KMS-11 (cell line): ENCODE results near the gene ARHGEF38.

ENCODE experiments used
- H2AFZ ChIP-seq: fragments of 200-600 bp; sonication (generic); 2 replicates; pipeline ENCODE4 v1.6.1; 2016; ENCODE audit warnings: antibody characterized with exemption, mixed run types, low read depth
- H3K27ac ChIP-seq: fragments of 200-600 bp; sonication (generic); 2 replicates; pipeline ENCODE4 v1.6.1; 2016; ENCODE audit warnings: mild to moderate bottlenecking, mixed run types
- H3K27me3 ChIP-seq: fragments of 200-600 bp; sonication (generic); 2 replicates; pipeline ENCODE4 v1.6.1; 2017; ENCODE audit warnings: mild to moderate bottlenecking, low read depth, mixed run types, moderate library complexity; ENCODE audit not compliant: insufficient read depth
- H3K36me3 ChIP-seq: fragments of 200-600 bp; sonication (generic); 2 replicates; pipeline ENCODE4 v1.6.1; 2017; ENCODE audit warnings: mild to moderate bottlenecking, mixed run types; ENCODE audit not compliant: insufficient read depth
- H3K4me1 ChIP-seq: fragments of 200-600 bp; sonication (generic); 2 replicates; pipeline ENCODE4 v1.6.1; 2016; ENCODE audit warnings: mild to moderate bottlenecking, low read depth, mixed run types; ENCODE audit not compliant: poor library complexity, severe bottlenecking
- H3K4me2 ChIP-seq: fragments of 200-600 bp; sonication (generic); 2 replicates; pipeline ENCODE4 v1.7.0; 2016; ENCODE audit warnings: mild to moderate bottlenecking, mixed run types
- H3K4me3 ChIP-seq: fragments of 200-600 bp; sonication (generic); IDR thresholded peaks from 2 replicates; pipeline ENCODE4 v1.6.1; 2017; ENCODE audit warnings: low read depth, low read length, mixed read lengths; ENCODE audit not compliant: insufficient read depth
- H3K79me2 ChIP-seq: fragments of 200-600 bp; sonication (generic); 2 replicates; pipeline ENCODE4 v1.6.1; 2016; ENCODE audit warnings: low read depth, mixed run types; ENCODE audit not compliant: insufficient read depth
- H3K9ac ChIP-seq: fragments of 200-600 bp; sonication (generic); 2 replicates; pipeline ENCODE4 v1.6.1; 2016; ENCODE audit warnings: mild to moderate bottlenecking, mixed run types
- H4K20me1 ChIP-seq: fragments of 200-600 bp; sonication (generic); 2 replicates; pipeline ENCODE4 v1.6.1; 2016; ENCODE audit warnings: mild to moderate bottlenecking, mixed run types; ENCODE audit not compliant: insufficient read depth
- TF ChIP-seq, protein P1 (sequence below): fragments of 200-600 bp; sonication (generic); conservative IDR thresholded peaks from 2 replicates; pipeline ENCODE4 v1.6.1; 2017; ENCODE audit warnings: low read depth, mild to moderate bottlenecking, antibody characterized with exemption, low read length, moderate library complexity, mixed read lengths

Gene ARHGEF38

GRCh38 chr4:105543346-105543745 is 9.1 kb upstream of the ARHGEF38 start:
- no peaks in the 10 kb centered on the region for H4K20me1 ChIP-seq
- no peak overlapping the region for H3K4me3 ChIP-seq
- H3K4me1 ChIP-seq: no peaks in the 10 kb centered on the region
- H3K27ac ChIP-seq: no peak overlapping the region
- no peaks in the 10 kb centered on the region for H3K27me3 ChIP-seq
- no peak overlapping the region for H3K9ac ChIP-seq
- H3K79me2 ChIP-seq: no peaks in the 10 kb centered on the region
- no peaks in the 10 kb centered on the region for H3K36me3 ChIP-seq
- no peak overlapping the region for H2AFZ ChIP-seq
- TF ChIP-seq, protein P1, sequence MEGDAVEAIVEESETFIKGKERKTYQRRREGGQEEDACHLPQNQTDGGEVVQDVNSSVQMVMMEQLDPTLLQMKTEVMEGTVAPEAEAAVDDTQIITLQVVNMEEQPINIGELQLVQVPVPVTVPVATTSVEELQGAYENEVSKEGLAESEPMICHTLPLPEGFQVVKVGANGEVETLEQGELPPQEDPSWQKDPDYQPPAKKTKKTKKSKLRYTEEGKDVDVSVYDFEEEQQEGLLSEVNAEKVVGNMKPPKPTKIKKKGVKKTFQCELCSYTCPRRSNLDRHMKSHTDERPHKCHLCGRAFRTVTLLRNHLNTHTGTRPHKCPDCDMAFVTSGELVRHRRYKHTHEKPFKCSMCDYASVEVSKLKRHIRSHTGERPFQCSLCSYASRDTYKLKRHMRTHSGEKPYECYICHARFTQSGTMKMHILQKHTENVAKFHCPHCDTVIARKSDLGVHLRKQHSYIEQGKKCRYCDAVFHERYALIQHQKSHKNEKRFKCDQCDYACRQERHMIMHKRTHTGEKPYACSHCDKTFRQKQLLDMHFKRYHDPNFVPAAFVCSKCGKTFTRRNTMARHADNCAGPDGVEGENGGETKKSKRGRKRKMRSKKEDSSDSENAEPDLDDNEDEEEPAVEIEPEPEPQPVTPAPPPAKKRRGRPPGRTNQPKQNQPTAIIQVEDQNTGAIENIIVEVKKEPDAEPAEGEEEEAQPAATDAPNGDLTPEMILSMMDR: no peak
- no peak overlapping the region for H3K4me2 ChIP-seq

GRCh38 chr4:105543881-105544280 is 8.5 kb upstream of the ARHGEF38 start:
- Histone ChIP-seq H3K4me3 (no peak overlapping the region), H3K4me2 (no peak overlapping the region), H3K79me2 (no peaks in the 10 kb centered on the region), H3K36me3 (no peaks in the 10 kb centered on the region), H2AFZ (no peak overlapping the region), H4K20me1 (no peaks in the 10 kb centered on the region), H3K27me3 (no peaks in the 10 kb centered on the region), H3K27ac (no peak overlapping the region), H3K9ac (no peak overlapping the region), H3K4me1 (no peaks in the 10 kb centered on the region)
- TF ChIP-seq, protein P1: no peak

DNA sequence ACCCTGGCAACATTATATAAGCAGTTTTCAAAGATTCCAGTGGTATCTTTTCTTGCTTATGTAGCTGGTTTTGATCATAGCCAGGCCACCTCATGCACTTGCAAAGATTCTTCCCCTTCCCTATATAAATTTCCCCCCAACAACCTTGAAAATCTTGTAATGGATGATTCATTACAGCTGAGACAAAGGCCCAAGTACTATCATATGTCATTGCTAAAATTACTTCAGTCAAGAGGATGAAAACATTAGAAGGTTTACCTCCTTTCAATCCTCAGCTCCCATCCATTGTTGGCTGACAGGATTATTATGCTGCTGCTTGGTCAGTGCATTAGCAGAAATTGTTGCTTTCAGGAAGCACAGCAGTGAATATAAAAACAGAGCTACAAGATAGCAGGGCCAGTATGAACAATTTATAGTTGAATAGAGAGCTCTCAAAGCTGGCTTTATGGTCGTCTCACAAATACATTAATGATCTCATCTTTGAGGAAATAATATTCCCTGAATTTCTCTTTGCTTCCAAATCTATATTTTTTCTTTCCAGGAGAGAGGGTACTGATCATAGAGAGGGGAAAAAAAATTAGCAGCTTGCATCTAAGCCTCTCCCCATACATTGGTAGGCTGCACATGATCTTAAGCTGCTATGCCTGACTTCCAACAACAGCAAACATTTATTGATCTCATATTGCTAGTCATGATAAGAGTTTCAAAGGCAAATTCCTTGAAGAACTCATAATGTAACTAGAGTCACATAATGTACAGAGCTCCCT is 7.7 kb upstream of the ARHGEF38 start:
- no peak overlapping the region for H2AFZ ChIP-seq
- TF ChIP-seq, protein P1: no peak
- H3K36me3 ChIP-seq: no peaks in the 10 kb centered on the region
- no peaks in the 10 kb centered on the region for H3K4me1 ChIP-seq
- no peaks in the 10 kb centered on the region for H4K20me1 ChIP-seq
- no peak overlapping the region for H3K9ac ChIP-seq
- no peak overlapping the region for H3K4me3 ChIP-seq
- no peaks in the 10 kb centered on the region for H3K79me2 ChIP-seq
- no peaks in the 10 kb centered on the region for H3K27me3 ChIP-seq
- H3K27ac ChIP-seq: no peak overlapping the region
- H3K4me2 ChIP-seq: no peak overlapping the region

GRCh38 chr4:105546086-105546485 is 6.3 kb upstream of the ARHGEF38 start:
- H2AFZ ChIP-seq: no peak overlapping the region
- H3K4me2 ChIP-seq: no peak overlapping the region
- H3K79me2 ChIP-seq: no peaks in the 10 kb centered on the region
- no peak overlapping the region for H3K27ac ChIP-seq
- H3K4me3 ChIP-seq: no peak overlapping the region
- H3K27me3 ChIP-seq: no peaks in the 10 kb centered on the region
- no peaks in the 10 kb centered on the region for H3K4me1 ChIP-seq
- H3K9ac ChIP-seq: no peak overlapping the region
- H3K36me3 ChIP-seq: no peaks in the 10 kb centered on the region
- H4K20me1 ChIP-seq: no peaks in the 10 kb centered on the region
- TF ChIP-seq, protein P1: no peak
